HG02610 (cell line): Measurements from ENCODE around the gene SGTA.
A peak's percentile ranks its signal among the peaks of the same experiment; 100 is the strongest.
"Not testable (repeated sequence)": the region's sequence is repeated elsewhere in the genome, so short reads cannot be mapped to it uniquely, and the experiment has no call there.

Experiments
- ATAC-seq: cut with Tn5 transposase; IDR thresholded peaks from one replicate; pipeline ENCODE4 v1.9.1; 2021; ENCODE audit warnings: mild to moderate bottlenecking, moderate library complexity; ENCODE audit not compliant: unreplicated experiment

SGTA gene

GRCh38 chr19:2795827-2796658 lies 13.0 kb upstream of the SGTA start:
- no peak for ATAC-seq

- ATAC-seq, result no peak
Observed at GRCh38 chr19:2793577-2793976, 10.5 kb upstream of the SGTA start.

GRCh38 chr19:2793126-2793525 lies 10.1 kb upstream of the SGTA start:
- no peak for ATAC-seq

- not testable (repeated sequence) for ATAC-seq
Observed at GRCh38 chr19:2792666-2793065, 9.6 kb upstream of the SGTA start.

GRCh38 chr19:2791876-2792275 lies 8.8 kb upstream of the SGTA start:
- ATAC-seq, result no peak

- ATAC-seq, result no peak
Observed at GRCh38 chr19:2791440-2791839, 8.4 kb upstream of the SGTA start.

GRCh38 chr19:2790557-2791271 lies 7.6 kb upstream of the SGTA start:
- no peak for ATAC-seq

- ATAC-seq, result no peak
Observed at GRCh38 chr19:2790194-2790556, 7.1 kb upstream of the SGTA start.

GRCh38 chr19:2788237-2788636 lies 5.2 kb upstream of the SGTA start:
- ATAC-seq, result no peak

- ATAC-seq, result no peak
Observed at GRCh38 chr19:2787115-2787514, 4.0 kb upstream of the SGTA start.

- ATAC-seq, result peak; percentile 65
Observed at GRCh38 chr19:2785244-2785997, 2.3 kb upstream of the SGTA start, which contains the start of gene THOP1. TSS of gene THOP1 (plus strand) at chr19:2785503. CDS start at chr19:2785663, 160 bp downstream.

- no peak for ATAC-seq
Observed at GRCh38 chr19:2783781-2784145, 690 bp upstream of the SGTA start.

GRCh38 chr19:2782329-2782935 lies 641 bp downstream of the SGTA start:
- no peak for ATAC-seq

GRCh38 chr19:2780284-2780683 lies 2.8 kb downstream of the SGTA start:
- no peak for ATAC-seq

- no peak for ATAC-seq
Observed at GRCh38 chr19:2779121-2779740, 3.8 kb downstream of the SGTA start.

GRCh38 chr19:2777952-2778683 lies 5.0 kb downstream of the SGTA start:
- no peak for ATAC-seq

- ATAC-seq, result no peak
Observed at GRCh38 chr19:2775556-2776430, 7.3 kb downstream of the SGTA start.

GRCh38 chr19:2774953-2775555 lies 8.0 kb downstream of the SGTA start:
- ATAC-seq, result no peak
